Stimulated activated CD4-positive, alpha-beta T cell treated with anti-CD3 and anti-CD28 coated beads, Interleukin-4, amount 100 ng/mL, for 48 hours (primary cell): ENCODE measurements around the gene PRKCSH.
"Not testable (repeated sequence)": the region's sequence is repeated elsewhere in the genome, so short reads cannot be mapped to it uniquely, and the experiment has no call there.

Experiments used
- DNase-seq, 2 donors: peaks; one replicate each; pipeline ENCODE4 v3.0.0-alpha.2; 2020; ENCODE audit warnings: low read depth in 2 of 2

Gene PRKCSH

DNA sequence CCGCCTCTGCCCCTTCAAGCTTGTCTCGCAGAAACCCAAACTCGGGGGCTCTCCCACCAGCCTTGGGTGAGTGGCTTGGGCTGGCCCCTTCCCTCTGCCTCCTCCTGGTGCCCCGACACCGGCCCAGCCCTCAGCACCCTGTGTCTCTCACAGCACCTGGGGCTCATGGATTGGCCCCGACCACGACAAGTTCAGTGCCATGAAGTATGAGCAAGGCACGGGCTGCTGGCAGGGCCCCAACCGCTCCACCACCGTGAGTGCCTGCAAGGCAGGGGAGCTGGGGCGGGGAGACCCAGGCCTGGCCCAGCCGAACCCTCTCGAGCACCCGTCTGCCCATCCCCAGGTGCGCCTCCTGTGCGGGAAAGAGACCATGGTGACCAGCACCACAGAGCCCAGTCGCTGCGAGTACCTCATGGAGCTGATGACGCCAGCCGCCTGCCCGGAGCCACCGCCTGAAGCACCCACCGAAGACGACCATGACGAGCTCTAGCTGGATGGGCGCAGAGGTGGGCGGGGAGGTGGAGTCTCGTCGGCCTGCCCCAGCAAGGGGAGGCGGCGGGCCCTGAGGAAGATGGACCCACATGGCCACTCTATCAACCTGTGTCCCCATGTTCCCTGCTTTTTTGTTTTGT is 13.6 kb downstream of the PRKCSH start:
- no peak for DNase-seq

DNA sequence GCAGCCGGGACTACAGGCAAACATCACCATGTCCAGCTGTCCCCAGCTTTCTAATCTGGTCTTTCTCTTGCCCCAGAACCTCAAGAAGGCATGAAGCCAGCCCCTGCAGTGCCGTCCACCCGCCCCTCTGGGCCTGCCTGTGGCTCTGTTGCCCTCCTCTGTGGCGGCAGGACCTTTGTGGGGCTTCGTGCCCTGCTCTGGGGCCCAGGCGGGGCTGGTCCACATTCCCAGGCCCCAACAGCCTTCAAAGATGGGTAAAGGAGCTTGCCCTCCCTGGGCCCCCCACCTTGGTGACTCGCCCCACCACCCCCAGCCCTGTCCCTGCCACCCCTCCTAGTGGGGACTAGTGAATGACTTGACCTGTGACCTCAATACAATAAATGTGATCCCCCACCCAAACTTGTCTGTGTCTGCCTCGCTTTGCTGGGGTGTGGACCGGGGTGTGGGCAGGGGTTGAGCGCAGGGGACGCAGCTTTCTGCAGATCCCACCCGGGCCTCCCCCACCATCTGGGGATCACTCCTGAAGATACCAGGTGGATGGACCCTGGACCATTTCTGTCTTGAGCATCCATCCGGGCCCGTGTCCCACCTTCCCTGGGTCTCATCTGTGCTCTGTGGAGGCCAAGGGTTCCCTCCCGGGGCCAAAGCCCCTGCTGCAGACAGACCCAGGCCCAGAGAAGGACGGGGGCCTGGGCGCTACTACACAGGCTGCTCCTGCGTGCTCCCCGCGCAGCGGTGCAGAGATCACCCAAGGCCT is 15.3 kb downstream of the PRKCSH start:
- no peak for DNase-seq

DNA sequence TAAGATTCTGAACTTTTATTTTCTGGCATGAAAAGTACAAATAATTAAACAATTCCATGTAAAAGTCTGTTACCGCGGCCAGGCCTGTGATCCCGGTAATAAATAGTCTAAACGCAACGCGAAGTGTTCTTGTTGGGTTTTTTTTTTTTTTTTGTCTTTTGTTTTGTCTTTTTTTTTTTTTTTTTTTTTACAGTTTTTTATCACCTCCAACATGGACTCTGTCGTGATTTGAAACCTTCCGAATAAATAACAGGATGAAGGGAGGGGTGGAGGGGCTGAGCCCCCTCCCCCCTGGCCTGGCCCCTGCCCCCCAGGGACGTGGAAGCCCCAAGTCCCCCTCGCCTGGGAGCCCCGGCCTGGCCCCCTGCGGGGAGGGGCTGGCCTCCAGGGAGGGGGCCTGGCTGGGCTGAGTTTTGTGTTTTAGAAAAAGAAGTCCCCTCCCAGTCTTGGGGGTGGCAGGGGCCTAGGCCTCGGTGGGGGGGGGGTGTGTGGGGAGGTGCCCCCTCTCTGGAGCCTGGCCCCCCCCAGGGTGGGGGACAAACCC is 16.0 kb downstream of the PRKCSH start:
- no peak for DNase-seq

DNA sequence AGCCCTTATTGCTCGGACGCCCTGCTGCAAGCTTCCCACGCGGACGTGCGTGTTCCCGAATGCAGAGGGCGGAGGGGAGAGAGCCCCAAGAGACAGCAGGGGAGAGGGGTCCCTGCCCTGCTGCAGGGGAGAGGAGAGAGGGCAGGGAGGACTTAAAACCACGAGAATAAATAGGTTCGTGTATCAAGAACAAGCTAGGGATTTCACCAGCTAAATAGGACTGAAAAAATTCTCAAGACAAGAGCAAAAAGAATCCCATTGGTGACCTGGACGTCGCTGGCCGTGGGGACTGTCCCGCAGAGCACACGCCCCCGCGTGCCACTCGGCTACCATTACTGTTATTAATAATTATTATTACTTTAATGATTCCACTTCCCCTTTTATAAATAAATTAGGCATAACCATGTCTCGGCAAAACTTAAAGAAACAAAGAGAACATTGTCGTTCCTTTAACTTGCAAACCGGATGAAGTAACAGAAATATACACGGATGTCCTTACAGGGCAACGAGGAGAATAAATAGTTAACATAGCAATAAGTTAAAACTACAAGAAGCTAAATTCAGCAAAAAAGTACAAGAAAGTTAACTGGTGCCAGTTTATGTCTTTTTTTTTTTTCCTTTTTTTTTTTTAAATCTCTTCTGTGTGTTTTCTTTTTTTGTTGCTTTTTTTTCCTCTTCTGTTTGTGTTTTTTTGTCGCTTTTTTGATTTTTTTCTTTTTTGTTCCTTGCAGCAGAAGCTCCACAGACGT is 16.6 kb downstream of the PRKCSH start:
- no peak for DNase-seq

GRCh38 chr19:11452620-11453310 is 17.3 kb downstream of the PRKCSH start:
- DNase-seq = no peak

- DNase-seq = no peak
Observed at GRCh38 chr19:11453468-11454341, 18.3 kb downstream of the PRKCSH start.

- DNase-seq = not testable (repeated sequence)
Observed at GRCh38 chr19:11455233-11455554, 19.8 kb downstream of the PRKCSH start.

GRCh38 chr19:11456659-11457058 is 21.2 kb downstream of the PRKCSH start:
- no peak for DNase-seq

- DNase-seq = no peak
Observed at GRCh38 chr19:11457115-11457514, 21.7 kb downstream of the PRKCSH start.

GRCh38 chr19:11457831-11458230 is 22.4 kb downstream of the PRKCSH start:
- no peak for DNase-seq

DNA sequence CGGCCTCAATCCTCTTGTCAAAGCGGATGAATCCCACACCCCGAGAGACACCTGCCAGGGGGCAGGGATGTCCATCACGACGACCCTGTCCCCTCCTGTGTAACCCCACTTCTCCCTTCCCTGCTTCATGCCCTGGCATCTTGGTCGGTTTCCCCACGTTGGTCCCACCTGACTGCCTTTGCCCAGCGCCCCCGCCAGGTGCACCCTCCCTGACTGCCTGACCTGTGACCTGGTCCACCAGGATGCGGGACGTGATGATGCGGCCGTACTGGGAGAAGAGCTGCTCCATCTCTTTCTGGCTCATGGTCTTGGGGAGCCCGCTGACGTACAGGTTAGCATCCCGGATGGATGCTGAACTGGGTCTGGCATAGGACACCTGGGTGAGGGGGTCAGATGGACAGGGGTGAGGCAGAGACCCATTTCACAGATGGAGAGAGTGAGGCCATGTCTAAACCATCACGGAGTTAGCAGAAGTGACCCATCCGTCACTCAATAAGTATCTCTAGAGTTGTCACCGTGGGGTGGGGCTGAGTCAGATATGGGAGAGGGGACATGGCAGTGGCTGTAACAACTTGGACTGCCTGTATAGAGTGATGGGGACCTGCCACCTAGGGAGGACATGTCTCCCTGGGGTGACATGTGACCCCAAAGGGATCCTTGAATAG is 22.9 kb downstream of the PRKCSH start:
- no peak for DNase-seq

GRCh38 chr19:11458912-11459311 is 23.5 kb downstream of the PRKCSH start:
- not testable (repeated sequence) for DNase-seq

GRCh38 chr19:11460207-11460606 is 24.8 kb downstream of the PRKCSH start:
- no peak for DNase-seq

GRCh38 chr19:11461453-11461852 is 26.0 kb downstream of the PRKCSH start:
- DNase-seq = no peak

GRCh38 chr19:11463391-11463790 is 28.0 kb downstream of the PRKCSH start:
- DNase-seq = no peak

- DNase-seq = no peak
Observed at GRCh38 chr19:11464333-11465265, 29.2 kb downstream of the PRKCSH start.

GRCh38 chr19:11465600-11465999 is 30.2 kb downstream of the PRKCSH start:
- DNase-seq = no peak

GRCh38 chr19:11468266-11468845 is 32.9 kb downstream of the PRKCSH start:
- not testable (repeated sequence) for DNase-seq

DNA sequence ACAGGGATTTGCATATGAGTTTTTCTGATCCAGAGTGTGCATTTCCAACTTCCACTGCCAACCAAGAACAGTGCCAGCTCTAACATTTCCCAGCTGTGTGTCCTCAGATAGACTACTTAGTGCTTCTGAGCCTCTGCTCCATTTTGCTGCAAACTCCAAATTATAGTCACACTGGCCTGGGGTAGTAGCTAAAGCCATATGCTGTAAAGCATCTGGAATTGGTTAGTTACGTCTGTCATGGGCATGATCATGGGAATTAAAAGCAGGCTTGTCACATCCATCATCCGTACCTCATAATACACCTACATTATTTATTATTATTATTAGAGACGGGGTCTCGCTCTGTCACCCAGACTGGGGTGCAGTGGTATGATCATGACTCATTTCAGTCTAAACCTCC is 38.3 kb downstream of the PRKCSH start:
- no peak for DNase-seq
